A673 (cell line): ENCODE results near the gene CRK. TPM values are rescaled to one million over a fixed set of nuclear protein-coding genes. Genes with fewer than 3 reads are reported as not detected.

Source experiments
- BruUV-seq: library from RNA; stranded (reverse); fragments of 400-500 nt; replicated peaks from 2 replicates; lab custom pipeline; 2021; lab: Mats Ljungman, UMichigan
- CTCF ChIA-PET: fragments of 300-600 bp; sonication (Branson Sonifier 250); formaldehyde crosslinking; loops from one replicate; lab custom pipeline; 2022; ENCODE audit warnings: antibody characterized with exemption; lab: Charles Lee
- POLR2A ChIA-PET: fragments of 300-600 bp; sonication (Branson Sonifier 250); formaldehyde crosslinking; loops from one replicate; lab custom pipeline; 2022; ENCODE audit warnings: antibody characterized with exemption; ENCODE audit not compliant: low non-redundant PET; lab: Charles Lee
- DNase-seq: peaks from one replicate; pipeline ENCODE4 v3.0.0-alpha.2; 2015; ENCODE audit warnings: low spot score
- H3K27ac ChIP-seq: fragments of 200-600 bp; sonication (generic); 2 replicates; pipeline ENCODE4 v1.5.1; 2016; ENCODE audit warnings: mixed run types, low read depth, mild to moderate bottlenecking, mixed read lengths, antibody characterized with exemption, low read length; ENCODE audit not compliant: poor library complexity, severe bottlenecking
- H3K27me3 ChIP-seq: fragments of 200-600 bp; sonication (generic); replicated peaks from 2 replicates; pipeline ENCODE4 v1.6.1; 2017; ENCODE audit warnings: mixed run types, low read depth, mild to moderate bottlenecking, mixed read lengths, antibody characterized with exemption, low read length; ENCODE audit not compliant: insufficient read depth, poor library complexity
- H3K36me3 ChIP-seq: fragments of 200-600 bp; sonication (generic); 2 replicates; pipeline ENCODE4 v1.6.1; 2016; ENCODE audit warnings: mixed run types, mild to moderate bottlenecking, mixed read lengths, antibody characterized with exemption, low read length; ENCODE audit not compliant: insufficient read depth, poor library complexity, severe bottlenecking
- H3K4me1 ChIP-seq: fragments of 200-600 bp; sonication (generic); 2 replicates; pipeline ENCODE4 v1.6.1; 2017; ENCODE audit warnings: mixed run types, mild to moderate bottlenecking, mixed read lengths, antibody characterized with exemption, low read length; ENCODE audit not compliant: insufficient read depth, poor library complexity, severe bottlenecking
- H3K4me3 ChIP-seq: fragments of 200-600 bp; sonication (generic); 2 replicates; pipeline ENCODE4 v1.5.1; 2016; ENCODE audit warnings: low read depth, mixed run types, mild to moderate bottlenecking, mixed read lengths, low read length; ENCODE audit not compliant: poor library complexity, severe bottlenecking
- H3K9me3 ChIP-seq: fragments of 200-600 bp; sonication (generic); 2 replicates; pipeline ENCODE4 v1.6.1; 2016; ENCODE audit warnings: mixed run types, low read depth, mild to moderate bottlenecking, mixed read lengths, antibody characterized with exemption, low read length; ENCODE audit not compliant: poor library complexity, severe bottlenecking
- EZH2 ChIP-seq: fragments of 200-600 bp; sonication (generic); IDR thresholded peaks from 2 replicates; pipeline ENCODE4 v1.6.1; 2017; ENCODE audit warnings: borderline replicate concordance, low read depth, mild to moderate bottlenecking, mixed read lengths, antibody characterized with exemption, low read length; ENCODE audit not compliant: poor library complexity, severe bottlenecking
- intact Hi-C: fragments of 100-400 bp; cut with micrococcal nuclease; formaldehyde crosslinking; loops from one replicate; pipeline ENCODE4 v1.10.0; 2022; ENCODE audit not compliant: unreplicated experiment
- total RNA-seq: library from RNA; stranded (reverse); gene quantifications from 2 replicates; pipeline ENCODE4 v1.2.3, GENCODE V29; 2021
- TF ChIP-seq, protein P1 (sequence below): fragments of 300-800, 200-600 bp; sonication (generic); conservative IDR thresholded peaks from 2 replicates; pipeline ENCODE4 v1.5.1; 2017; ENCODE audit warnings: low read depth, mild to moderate bottlenecking, antibody characterized with exemption, low read length, moderate library complexity, mixed read lengths

Gene CRK
- total RNA-seq, 1 experiment from 2014 or later, result 85.9 TPM

DNA sequence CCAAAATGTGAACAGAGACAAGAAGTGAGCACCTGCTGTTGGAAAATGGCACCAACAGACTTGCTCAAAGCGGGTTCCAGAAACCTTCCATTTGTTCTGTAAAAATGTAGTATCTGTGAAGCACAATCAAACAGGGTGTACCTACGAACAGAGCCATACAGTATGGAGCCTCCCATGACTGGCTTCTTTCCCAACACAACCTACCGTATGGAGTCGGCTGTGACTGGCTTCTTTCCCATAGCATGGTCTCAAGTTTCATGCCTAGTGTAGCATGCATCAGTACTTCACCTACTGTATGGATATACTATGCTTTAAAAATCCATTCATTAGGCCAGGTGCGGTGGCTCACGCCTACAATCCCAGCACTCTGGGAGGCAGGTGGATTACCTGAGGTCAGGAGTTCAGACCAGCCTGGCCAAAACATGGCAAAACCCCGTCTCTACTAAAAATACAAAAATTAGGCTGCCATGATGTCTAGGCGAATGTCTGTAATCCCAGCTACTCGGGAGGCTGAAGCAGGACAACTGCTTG is 82.3 kb downstream of the CRK start:
- CTCF ChIA-PET, result no interaction called here
- no peak for DNase-seq
- no TSS peak for BruUV-seq

DNA sequence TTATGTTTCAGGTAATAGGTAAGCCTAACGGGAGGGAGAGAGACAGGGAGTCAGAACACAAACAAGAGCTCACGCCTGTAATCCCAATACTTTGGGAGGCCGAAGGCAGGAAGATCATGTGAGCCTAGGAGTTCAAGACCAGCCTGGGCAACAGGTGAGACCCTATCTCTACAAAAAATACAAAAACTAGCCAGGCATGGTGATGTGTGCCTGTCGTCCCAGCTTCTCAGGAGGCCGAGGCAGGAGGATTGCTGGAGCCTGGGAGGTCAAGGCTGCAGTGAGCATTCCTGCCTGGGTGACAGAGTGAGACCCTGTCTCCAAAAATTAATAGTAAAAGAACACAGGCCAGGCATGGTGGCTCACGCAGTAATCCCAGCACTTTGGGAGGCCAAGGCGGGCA is 83.4 kb downstream of the CRK start:
- ChIA-PET CTCF (no interaction called here), POLR2A (no interaction called here)
- Histone ChIP-seq H3K36me3 (peaks cover 11% of the 10 kb centered on the region), H3K27me3 (no peaks in the 10 kb centered on the region), H3K9me3 (no peaks in the 10 kb centered on the region), H3K27ac (peak overlapping the region; percentile 43), H3K4me3 (no peak overlapping the region), H3K4me1 (peaks cover 29% of the 10 kb centered on the region)
- TF ChIP-seq EZH2, result no peak
- DNase-seq, result no peak
- no TSS peak for BruUV-seq
- intact Hi-C loops, result no loop called here

More for the DNA sequence above, 82.3 kb downstream of the CRK start:
- Histone ChIP-seq H3K4me3 (no peak overlapping the region), H3K27ac (no peak overlapping the region), H3K36me3 (peaks cover 19% of the 10 kb centered on the region), H3K9me3 (no peaks in the 10 kb centered on the region), H3K27me3 (no peaks in the 10 kb centered on the region), H3K4me1 (peaks cover 38% of the 10 kb centered on the region)
- POLR2A ChIA-PET, result no interaction called here
- TF ChIP-seq EZH2, result no peak
- TF ChIP-seq, protein P1, sequence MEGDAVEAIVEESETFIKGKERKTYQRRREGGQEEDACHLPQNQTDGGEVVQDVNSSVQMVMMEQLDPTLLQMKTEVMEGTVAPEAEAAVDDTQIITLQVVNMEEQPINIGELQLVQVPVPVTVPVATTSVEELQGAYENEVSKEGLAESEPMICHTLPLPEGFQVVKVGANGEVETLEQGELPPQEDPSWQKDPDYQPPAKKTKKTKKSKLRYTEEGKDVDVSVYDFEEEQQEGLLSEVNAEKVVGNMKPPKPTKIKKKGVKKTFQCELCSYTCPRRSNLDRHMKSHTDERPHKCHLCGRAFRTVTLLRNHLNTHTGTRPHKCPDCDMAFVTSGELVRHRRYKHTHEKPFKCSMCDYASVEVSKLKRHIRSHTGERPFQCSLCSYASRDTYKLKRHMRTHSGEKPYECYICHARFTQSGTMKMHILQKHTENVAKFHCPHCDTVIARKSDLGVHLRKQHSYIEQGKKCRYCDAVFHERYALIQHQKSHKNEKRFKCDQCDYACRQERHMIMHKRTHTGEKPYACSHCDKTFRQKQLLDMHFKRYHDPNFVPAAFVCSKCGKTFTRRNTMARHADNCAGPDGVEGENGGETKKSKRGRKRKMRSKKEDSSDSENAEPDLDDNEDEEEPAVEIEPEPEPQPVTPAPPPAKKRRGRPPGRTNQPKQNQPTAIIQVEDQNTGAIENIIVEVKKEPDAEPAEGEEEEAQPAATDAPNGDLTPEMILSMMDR, result no peak
- intact Hi-C loops, result no loop called here

DNA sequence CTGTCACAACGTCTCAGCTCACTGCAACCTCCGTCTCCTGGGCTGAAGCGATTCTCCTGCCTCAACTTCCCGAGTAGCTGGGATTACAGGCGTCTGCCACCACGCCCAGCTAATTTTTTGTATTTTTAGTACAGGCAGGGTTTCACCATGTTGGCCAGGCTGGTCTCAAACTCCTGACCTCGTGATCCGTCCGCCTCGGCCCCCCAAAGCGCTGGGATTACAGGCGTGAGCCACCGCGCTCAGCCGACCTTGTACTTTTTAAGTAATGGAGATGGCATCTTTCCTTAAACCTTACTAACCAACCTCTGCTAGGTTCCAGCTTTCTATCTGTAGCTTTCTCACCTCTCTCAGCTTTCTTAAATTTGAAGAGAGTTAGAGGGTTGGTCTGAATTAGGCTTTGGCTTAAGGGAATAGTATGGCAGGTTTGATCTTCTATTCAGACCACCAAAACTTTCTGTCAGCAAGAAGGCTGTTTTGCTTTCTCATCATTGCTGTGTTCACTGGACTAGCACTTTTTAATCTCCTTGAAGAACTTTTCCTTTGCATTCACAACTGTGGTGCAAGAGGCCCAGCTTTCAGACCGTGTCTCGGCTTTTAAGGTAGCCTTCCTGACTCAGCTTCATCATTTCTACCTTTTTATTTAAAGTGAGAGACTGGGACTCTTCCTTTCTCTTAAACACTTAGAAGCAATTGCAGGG is 84.0 kb downstream of the CRK start:
- Histone ChIP-seq H3K9me3 (no peaks in the 10 kb centered on the region), H3K4me3 (no peak overlapping the region), H3K27ac (peak overlapping the region; percentile 43), H3K4me1 (peaks cover 29% of the 10 kb centered on the region), H3K27me3 (no peaks in the 10 kb centered on the region), H3K36me3 (peaks cover 11% of the 10 kb centered on the region)
- DNase-seq, result no peak
- ChIA-PET CTCF (interaction anchor here (0.7 kb wide), 1 partner anchor 99 kb away, joined by 6 read pairs; no protein-coding TSS in a partner anchor), POLR2A (no interaction called here)
- no peak for TF ChIP-seq EZH2
- TF ChIP-seq, protein P1, result no peak
- intact Hi-C loops, result no loop called here
- BruUV-seq, result no TSS peak

Other genes with a start within 250 kb of the CRK start
- gene BHLHA9, start 185.8 kb downstream of the CRK start, total RNA-seq, result not detected in 2 replicates
- not detected in 2 replicates for gene TRARG1, start 176.6 kb downstream of the CRK start, total RNA-seq
- 1,404 and 1,447 TPM in 2 replicates for gene YWHAE, start 56.0 kb downstream of the CRK start, total RNA-seq
- gene MYO1C, start 36.5 kb upstream of the CRK start, total RNA-seq, result 101 and 103 TPM in 2 replicates
- 26.2 and 27.5 TPM in 2 replicates for gene INPP5K, start 60.4 kb upstream of the CRK start, total RNA-seq
- 75.7 and 93.1 TPM in 2 replicates for gene PITPNA, start 106.6 kb upstream of the CRK start, total RNA-seq
- 0.06 and 1.2 TPM in 2 replicates for gene SLC43A2, start 172.6 kb upstream of the CRK start, total RNA-seq
- gene SCARF1, start 189.5 kb upstream of the CRK start, total RNA-seq, result 0.24 TPM in 1 of 2 replicates, not detected in the other
- 0.73 and 1.6 TPM in 2 replicates for gene RILP, start 193.6 kb upstream of the CRK start, total RNA-seq
- 439 and 450 TPM in 2 replicates for gene PRPF8, start 228.6 kb upstream of the CRK start, total RNA-seq